ENCODE measurements around the gene DYSF.

DNA sequence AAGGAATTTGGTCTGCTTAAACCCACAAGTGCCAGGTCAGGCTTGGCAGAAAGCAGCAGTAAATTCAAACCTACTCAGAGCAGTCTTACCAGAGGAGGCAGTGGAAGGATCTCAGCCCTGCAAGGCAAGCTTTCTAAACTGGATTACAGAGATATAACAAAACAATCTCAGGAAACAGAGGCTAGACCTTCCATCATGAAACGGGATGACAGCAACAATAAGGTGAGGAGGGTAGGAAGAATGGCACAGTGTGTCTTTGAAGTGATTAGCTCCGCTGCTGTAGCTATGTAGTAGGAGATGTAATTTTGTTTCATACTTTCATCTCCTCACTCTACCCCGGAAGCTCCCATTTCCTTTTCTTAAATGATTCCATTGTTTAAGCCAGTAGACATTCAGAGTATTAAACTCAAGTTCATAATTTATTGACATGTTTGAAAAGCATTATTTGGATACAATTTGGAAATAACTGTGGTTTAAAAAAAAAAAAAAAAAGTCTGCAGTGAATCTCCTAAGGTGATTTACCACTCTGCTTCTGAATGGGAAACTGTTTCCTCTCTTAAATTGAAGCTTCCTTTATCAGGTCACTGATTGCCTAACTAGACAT is 29.4 kb upstream of the DYSF start:
- TF ChIP-seq, protein P1, sequence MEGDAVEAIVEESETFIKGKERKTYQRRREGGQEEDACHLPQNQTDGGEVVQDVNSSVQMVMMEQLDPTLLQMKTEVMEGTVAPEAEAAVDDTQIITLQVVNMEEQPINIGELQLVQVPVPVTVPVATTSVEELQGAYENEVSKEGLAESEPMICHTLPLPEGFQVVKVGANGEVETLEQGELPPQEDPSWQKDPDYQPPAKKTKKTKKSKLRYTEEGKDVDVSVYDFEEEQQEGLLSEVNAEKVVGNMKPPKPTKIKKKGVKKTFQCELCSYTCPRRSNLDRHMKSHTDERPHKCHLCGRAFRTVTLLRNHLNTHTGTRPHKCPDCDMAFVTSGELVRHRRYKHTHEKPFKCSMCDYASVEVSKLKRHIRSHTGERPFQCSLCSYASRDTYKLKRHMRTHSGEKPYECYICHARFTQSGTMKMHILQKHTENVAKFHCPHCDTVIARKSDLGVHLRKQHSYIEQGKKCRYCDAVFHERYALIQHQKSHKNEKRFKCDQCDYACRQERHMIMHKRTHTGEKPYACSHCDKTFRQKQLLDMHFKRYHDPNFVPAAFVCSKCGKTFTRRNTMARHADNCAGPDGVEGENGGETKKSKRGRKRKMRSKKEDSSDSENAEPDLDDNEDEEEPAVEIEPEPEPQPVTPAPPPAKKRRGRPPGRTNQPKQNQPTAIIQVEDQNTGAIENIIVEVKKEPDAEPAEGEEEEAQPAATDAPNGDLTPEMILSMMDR (IDR thresholded peaks at IDR 0.05), result no peak
- TF ChIP-seq POLR2A (IDR thresholded peaks at IDR 0.05), result no peak

All from lower leg skin (tissue), 3 donors.